A549 (cell line): ENCODE data around the gene CACNA2D4. TPM values are rescaled to one million over a fixed set of nuclear protein-coding genes. Genes with fewer than 3 reads are reported as not detected.

Source experiments
- ATAC-seq, 2 experiments: fragments of 200-7000 bp in 1 of 2; fragments of >200 bp in 1 of 2; cut with Nextera tagmentation in 1 of 2; cut with Tn5 transposase in 1 of 2; 3 replicates each; pipeline versions ENCODE4 v1.8.0 to v1.9.1; 2018 to 2020; ENCODE audit warnings: mild to moderate bottlenecking in 1 of 2, moderate library complexity in 1 of 2
- CTCF ChIA-PET: fragments of 300-600 bp; sonication (Branson Sonifier 250); formaldehyde crosslinking; extraction: SDS; loops from one replicate; lab custom pipeline; 2021; ENCODE audit warnings: antibody characterized with exemption, inconsistent platforms; lab: Yijun Ruan, JAX
- POLR2A ChIA-PET: fragments of 350-600 bp; formaldehyde crosslinking; extraction: SDS; loops from one replicate; lab custom pipeline; 2021; ENCODE audit warnings: antibody characterized with exemption, inconsistent platforms; lab: Yijun Ruan, JAX
- DNase-seq, 2 experiments: peaks; one replicate each; pipeline versions ENCODE4 v3.0.0 to v3.0.0-alpha.2; 2011 to 2016; ENCODE audit warnings: low read depth in 1 of 2, low spot score in 1 of 2
- FAIRE-seq: peaks from 2 replicates; lab custom pipeline; 2011; peaks lifted over from hg19 to GRCh38; lab: Jason Lieb, UNC
- H3K27ac ChIP-seq, 2 experiments: fragments of >200 bp; sonication (Bioruptor Twin); formaldehyde crosslinking; 3 replicates each; pipeline ENCODE4 v1.5.1; 2016 to 2017
- H3K4me1 ChIP-seq: fragments of >200 bp; sonication (Bioruptor Twin); formaldehyde crosslinking; 3 replicates; pipeline ENCODE4 v1.6.1; 2016
- H3K4me2 ChIP-seq: fragments of >200 bp; sonication (Bioruptor Twin); formaldehyde crosslinking; 3 replicates; pipeline ENCODE4 v1.6.1; 2016
- H3K4me3 ChIP-seq: fragments of >200 bp; sonication (Bioruptor Twin); formaldehyde crosslinking; 3 replicates; pipeline ENCODE4 v1.5.1; 2016
- H3K9me3 ChIP-seq: fragments of >200 bp; sonication (Bioruptor Twin); formaldehyde crosslinking; 3 replicates; pipeline ENCODE4 v1.6.1; 2016
- BHLHE40 ChIP-seq: IDR thresholded peaks from 2 replicates; pipeline ENCODE4 v1.6.1; 2012; ENCODE audit warnings: low read depth, low read length, inconsistent platforms
- CHD4 ChIP-seq: fragments of 200-600 bp; sonication (generic); IDR thresholded peaks from 2 replicates; pipeline ENCODE4 v1.6.1; 2016; ENCODE audit warnings: antibody characterized with exemption, mild to moderate bottlenecking, borderline replicate concordance
- EHF ChIP-seq: fragments of 250-450 bp; sonication (Bioruptor Pico); IDR thresholded peaks from 2 replicates; pipeline ENCODE4 v1.5.0; 2020; ENCODE audit warnings: mild to moderate bottlenecking
- EHMT2 ChIP-seq: fragments of 200-600 bp; sonication (generic); IDR thresholded peaks from 2 replicates; pipeline ENCODE4 v1.6.1; 2016; ENCODE audit warnings: antibody characterized with exemption, low read depth, mild to moderate bottlenecking, moderate library complexity
- HDAC2 ChIP-seq: fragments of 200-600 bp; sonication (generic); IDR thresholded peaks from 2 replicates; pipeline ENCODE4 v1.6.1; 2016
- HEYL ChIP-seq: fragments of 250-450 bp; sonication (Bioruptor Pico); IDR thresholded peaks from 2 replicates; pipeline ENCODE4 v1.8.0; 2021; ENCODE audit warnings: mild to moderate bottlenecking, moderate library complexity
- MYC ChIP-seq: IDR thresholded peaks from 2 replicates; pipeline ENCODE4 v1.6.1; 2012; ENCODE audit warnings: mild to moderate bottlenecking, inconsistent platforms, low read length, improper control_type of control experiment, borderline replicate concordance
- PBX3 ChIP-seq: IDR thresholded peaks from 2 replicates; pipeline ENCODE4 v1.6.1; 2012
- PHF8 ChIP-seq: fragments of 200-600 bp; sonication (generic); IDR thresholded peaks from 2 replicates; pipeline ENCODE4 v1.6.1; 2016; ENCODE audit warnings: low read depth, mild to moderate bottlenecking, antibody characterized with exemption, moderate library complexity, borderline replicate concordance
- POLR2A ChIP-seq: IDR thresholded peaks from 2 replicates; pipeline ENCODE4 v1.6.1; 2012; ENCODE audit warnings: mild to moderate bottlenecking, low read length
- RARB ChIP-seq: fragments of 250-450 bp; sonication (Bioruptor Pico); IDR thresholded peaks from 2 replicates; pipeline ENCODE4 v1.8.0; 2021; ENCODE audit warnings: mild to moderate bottlenecking, moderate library complexity
- RCOR1 ChIP-seq: fragments of 150-350 bp; IDR thresholded peaks from 2 replicates; pipeline ENCODE4 v1.6.1; 2014; ENCODE audit warnings: antibody characterized with exemption, low read length, low read depth
- RFX5 ChIP-seq: fragments of 450-650 bp; IDR thresholded peaks from 2 replicates; pipeline ENCODE4 v1.7.1; 2014; ENCODE audit warnings: antibody characterized with exemption, mild to moderate bottlenecking, moderate library complexity
- RNF2 ChIP-seq: fragments of 200-600 bp; sonication (generic); IDR thresholded peaks from 2 replicates; pipeline ENCODE4 v1.6.1; 2016; ENCODE audit warnings: low read depth, mild to moderate bottlenecking, antibody characterized with exemption, moderate library complexity, borderline replicate concordance
- TFCP2L1 ChIP-seq: fragments of 250-450 bp; sonication (Bioruptor Pico); IDR thresholded peaks from 2 replicates; pipeline ENCODE4 v1.5.0; 2021; ENCODE audit warnings: mild to moderate bottlenecking
- ZC3H11A ChIP-seq: fragments of 450-650 bp; IDR thresholded peaks from 2 replicates; pipeline ENCODE4 v1.6.1; 2014; ENCODE audit warnings: antibody characterized with exemption, mild to moderate bottlenecking
- ZFP36 ChIP-seq: fragments of 450-650 bp; IDR thresholded peaks from 2 replicates; pipeline ENCODE4 v1.6.1; 2014; ENCODE audit warnings: borderline replicate concordance; ENCODE audit not compliant: partially characterized antibody
- WGBS: methylation state at CpG from one replicate; pipeline ENCODE4 v1.1.6; 2017; ENCODE audit errors: missing lambda C conversion rate; 5-methylcytosine and 5-hydroxymethylcytosine counted together
- polyA plus RNA-seq, 4 experiments: library from polyadenylated mRNA; depleted of rRNA in 3 of 4; stranded (reverse); fragments of >200 nt; fragmentation: RNase III in 1 of 4; extraction: RNeasy Plus Mini Kit Qiagen cat#74134 plus additional on column Dnase treatment in 1 of 4; gene quantifications; 2 replicates in 3 of 4; 3 replicates in 1 of 4; pipeline ENCODE4 v1.2.3, GENCODE V29; 2011 to 2017
- TF ChIP-seq, protein P1 (sequence below): fragments of 250-450 bp; sonication (Bioruptor Pico); IDR thresholded peaks from 2 replicates; pipeline ENCODE4 v1.5.0; 2021; ENCODE audit warnings: mild to moderate bottlenecking, moderate library complexity, borderline replicate concordance
- TF ChIP-seq, protein P2 (sequence below): fragments of 250-450 bp; sonication (Bioruptor Pico); IDR thresholded peaks from 2 replicates; pipeline ENCODE4 v1.5.0; 2020; ENCODE audit warnings: low read depth, mild to moderate bottlenecking, moderate library complexity
- TF ChIP-seq, protein P3 (sequence below): fragments of 450-650 bp; IDR thresholded peaks from 2 replicates; pipeline ENCODE4 v1.6.1; 2014; ENCODE audit warnings: antibody characterized with exemption
- TF ChIP-seq, protein P4 (sequence below): fragments of >200 bp; sonication (Bioruptor Twin); formaldehyde crosslinking; IDR thresholded peaks from 3 replicates; pipeline ENCODE4 v1.5.1; 2016
- TF ChIP-seq, protein P5 (sequence below): fragments of 200-600 bp; sonication (generic); IDR thresholded peaks from 2 replicates; pipeline ENCODE4 v1.6.1; 2016; ENCODE audit warnings: antibody characterized with exemption, mild to moderate bottlenecking, moderate library complexity

The CACNA2D4 gene
- polyA plus RNA-seq, 2 of the 4 experiments (the other 2 are of a cell fraction), result not detected

DNA sequence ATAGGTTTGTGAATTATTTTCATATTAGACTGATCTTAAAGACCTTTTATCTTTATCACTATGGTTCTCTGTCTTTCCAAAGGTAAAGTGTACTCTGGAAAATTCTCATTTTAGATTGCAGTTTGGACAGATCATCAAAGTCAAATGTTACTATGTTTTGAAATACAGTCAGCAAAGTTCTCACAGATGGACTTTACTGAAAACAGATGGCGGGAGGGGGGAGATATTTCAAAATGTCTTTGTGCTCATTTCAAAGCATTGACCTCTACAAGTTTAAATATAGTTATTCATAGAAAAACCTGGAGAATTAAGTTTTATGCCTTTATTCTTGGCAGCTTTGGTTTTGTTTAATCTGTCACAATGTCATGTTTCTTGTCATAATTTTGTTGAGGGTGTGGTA is 149.8 kb downstream of the CACNA2D4 start:
- Histone ChIP-seq H3K4me1 (peaks cover 44% of the 10 kb centered on the region), H3K27ac (no peak overlapping the region), H3K9me3 (no peaks in the 10 kb centered on the region), H3K4me3 (no peak overlapping the region), H3K4me2 (no peak overlapping the region)
- ATAC-seq (no peak), FAIRE-seq (no peak), DNase-seq (no peak)
- TF ChIP-seq CHD4 (no peak), TFCP2L1 (no peak), RNF2 (no peak), POLR2A (no peak), RFX5 (no peak), RCOR1 (no peak), ZFP36 (no peak), HDAC2 (no peak), RARB (no peak), HEYL (no peak), PHF8 (no peak), MYC (no peak), EHF (no peak), EHMT2 (no peak), BHLHE40 (no peak)
- TF ChIP-seq, protein P1, sequence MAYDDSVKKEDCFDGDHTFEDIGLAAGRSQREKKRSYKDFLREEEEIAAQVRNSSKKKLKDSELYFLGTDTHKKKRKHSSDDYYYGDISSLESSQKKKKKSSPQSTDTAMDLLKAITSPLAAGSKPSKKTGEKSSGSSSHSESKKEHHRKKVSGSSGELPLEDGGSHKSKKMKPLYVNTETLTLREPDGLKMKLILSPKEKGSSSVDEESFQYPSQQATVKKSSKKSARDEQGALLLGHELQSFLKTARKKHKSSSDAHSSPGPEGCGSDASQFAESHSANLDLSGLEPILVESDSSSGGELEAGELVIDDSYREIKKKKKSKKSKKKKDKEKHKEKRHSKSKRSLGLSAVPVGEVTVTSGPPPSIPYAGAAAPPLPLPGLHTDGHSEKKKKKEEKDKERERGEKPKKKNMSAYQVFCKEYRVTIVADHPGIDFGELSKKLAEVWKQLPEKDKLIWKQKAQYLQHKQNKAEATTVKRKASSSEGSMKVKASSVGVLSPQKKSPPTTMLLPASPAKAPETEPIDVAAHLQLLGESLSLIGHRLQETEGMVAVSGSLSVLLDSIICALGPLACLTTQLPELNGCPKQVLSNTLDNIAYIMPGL (CRISPR knock-in tag), result no peak
- TF ChIP-seq, protein P2, sequence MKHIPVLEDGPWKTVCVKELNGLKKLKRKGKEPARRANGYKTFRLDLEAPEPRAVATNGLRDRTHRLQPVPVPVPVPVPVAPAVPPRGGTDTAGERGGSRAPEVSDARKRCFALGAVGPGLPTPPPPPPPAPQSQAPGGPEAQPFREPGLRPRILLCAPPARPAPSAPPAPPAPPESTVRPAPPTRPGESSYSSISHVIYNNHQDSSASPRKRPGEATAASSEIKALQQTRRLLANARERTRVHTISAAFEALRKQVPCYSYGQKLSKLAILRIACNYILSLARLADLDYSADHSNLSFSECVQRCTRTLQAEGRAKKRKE (CRISPR knock-in tag), result no peak
- TF ChIP-seq, protein P3, sequence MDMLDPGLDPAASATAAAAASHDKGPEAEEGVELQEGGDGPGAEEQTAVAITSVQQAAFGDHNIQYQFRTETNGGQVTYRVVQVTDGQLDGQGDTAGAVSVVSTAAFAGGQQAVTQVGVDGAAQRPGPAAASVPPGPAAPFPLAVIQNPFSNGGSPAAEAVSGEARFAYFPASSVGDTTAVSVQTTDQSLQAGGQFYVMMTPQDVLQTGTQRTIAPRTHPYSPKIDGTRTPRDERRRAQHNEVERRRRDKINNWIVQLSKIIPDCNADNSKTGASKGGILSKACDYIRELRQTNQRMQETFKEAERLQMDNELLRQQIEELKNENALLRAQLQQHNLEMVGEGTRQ, result no peak
- CTCF ChIA-PET, result interaction anchor here (1.3 to 4.9 kb wide), 2 partner anchors 22 to 27 kb away, joined by 4 to 24 read pairs; no protein-coding TSS in a partner anchor
- WGBS, result 95% methylated on average over 1 of the region's 1 CpG
- POLR2A ChIA-PET, result no interaction called here

DNA sequence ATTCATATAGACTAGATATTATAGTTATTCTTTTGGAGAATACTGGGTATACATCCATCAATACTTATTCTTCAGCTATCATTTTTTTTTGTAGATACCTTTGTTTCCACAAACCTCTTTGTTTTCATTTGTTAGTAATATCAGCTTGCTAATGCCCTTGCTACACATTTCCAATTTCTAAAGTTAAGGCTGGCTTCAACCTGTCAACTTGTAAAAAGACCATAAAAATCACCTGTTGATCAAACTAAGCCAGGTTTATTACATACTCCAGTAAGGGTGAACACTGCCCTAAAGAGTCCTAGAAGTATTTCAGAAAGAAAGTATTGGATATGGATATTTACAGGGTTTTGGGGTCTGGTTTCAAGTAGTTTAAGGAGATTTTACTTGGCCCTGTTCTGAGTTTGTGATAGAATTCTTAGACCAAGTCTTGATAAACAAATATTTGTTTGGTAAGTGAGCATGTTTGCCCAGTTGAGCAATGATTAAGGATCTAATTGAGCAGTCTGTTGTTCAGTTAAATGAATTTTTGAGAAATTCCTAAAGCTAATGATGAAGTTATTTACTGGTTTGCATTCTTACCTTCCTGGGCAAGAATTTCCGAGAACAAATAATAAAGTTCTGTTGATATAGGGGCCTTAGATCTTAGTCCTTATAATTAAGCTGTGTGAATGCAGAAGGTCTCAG is 150.9 kb downstream of the CACNA2D4 start:
- Histone ChIP-seq H3K4me2 (peak overlapping the region; percentile 22; the same call in 1 of the 3 replicates), H3K27ac (no peak overlapping the region), H3K4me1 (peaks cover 44% of the 10 kb centered on the region), H3K9me3 (no peaks in the 10 kb centered on the region), H3K4me3 (no peak overlapping the region)
- CTCF ChIA-PET, result interaction anchor here (0.6 to 4.9 kb wide), 8 partner anchors 16 to 540 kb away, joined by 3 to 24 read pairs (median 3); no protein-coding TSS in a partner anchor
- POLR2A ChIA-PET, result interaction anchor here (0.5 kb wide), 1 partner anchor 9 kb away, joined by 3 read pairs; no protein-coding TSS in a partner anchor
- TF ChIP-seq, protein P4, sequence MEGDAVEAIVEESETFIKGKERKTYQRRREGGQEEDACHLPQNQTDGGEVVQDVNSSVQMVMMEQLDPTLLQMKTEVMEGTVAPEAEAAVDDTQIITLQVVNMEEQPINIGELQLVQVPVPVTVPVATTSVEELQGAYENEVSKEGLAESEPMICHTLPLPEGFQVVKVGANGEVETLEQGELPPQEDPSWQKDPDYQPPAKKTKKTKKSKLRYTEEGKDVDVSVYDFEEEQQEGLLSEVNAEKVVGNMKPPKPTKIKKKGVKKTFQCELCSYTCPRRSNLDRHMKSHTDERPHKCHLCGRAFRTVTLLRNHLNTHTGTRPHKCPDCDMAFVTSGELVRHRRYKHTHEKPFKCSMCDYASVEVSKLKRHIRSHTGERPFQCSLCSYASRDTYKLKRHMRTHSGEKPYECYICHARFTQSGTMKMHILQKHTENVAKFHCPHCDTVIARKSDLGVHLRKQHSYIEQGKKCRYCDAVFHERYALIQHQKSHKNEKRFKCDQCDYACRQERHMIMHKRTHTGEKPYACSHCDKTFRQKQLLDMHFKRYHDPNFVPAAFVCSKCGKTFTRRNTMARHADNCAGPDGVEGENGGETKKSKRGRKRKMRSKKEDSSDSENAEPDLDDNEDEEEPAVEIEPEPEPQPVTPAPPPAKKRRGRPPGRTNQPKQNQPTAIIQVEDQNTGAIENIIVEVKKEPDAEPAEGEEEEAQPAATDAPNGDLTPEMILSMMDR, result no peak
- TF ChIP-seq, protein P1 (CRISPR knock-in tag), result no peak
- TF ChIP-seq ZC3H11A (no peak), PBX3 (no peak)
- TF ChIP-seq, protein P5, sequence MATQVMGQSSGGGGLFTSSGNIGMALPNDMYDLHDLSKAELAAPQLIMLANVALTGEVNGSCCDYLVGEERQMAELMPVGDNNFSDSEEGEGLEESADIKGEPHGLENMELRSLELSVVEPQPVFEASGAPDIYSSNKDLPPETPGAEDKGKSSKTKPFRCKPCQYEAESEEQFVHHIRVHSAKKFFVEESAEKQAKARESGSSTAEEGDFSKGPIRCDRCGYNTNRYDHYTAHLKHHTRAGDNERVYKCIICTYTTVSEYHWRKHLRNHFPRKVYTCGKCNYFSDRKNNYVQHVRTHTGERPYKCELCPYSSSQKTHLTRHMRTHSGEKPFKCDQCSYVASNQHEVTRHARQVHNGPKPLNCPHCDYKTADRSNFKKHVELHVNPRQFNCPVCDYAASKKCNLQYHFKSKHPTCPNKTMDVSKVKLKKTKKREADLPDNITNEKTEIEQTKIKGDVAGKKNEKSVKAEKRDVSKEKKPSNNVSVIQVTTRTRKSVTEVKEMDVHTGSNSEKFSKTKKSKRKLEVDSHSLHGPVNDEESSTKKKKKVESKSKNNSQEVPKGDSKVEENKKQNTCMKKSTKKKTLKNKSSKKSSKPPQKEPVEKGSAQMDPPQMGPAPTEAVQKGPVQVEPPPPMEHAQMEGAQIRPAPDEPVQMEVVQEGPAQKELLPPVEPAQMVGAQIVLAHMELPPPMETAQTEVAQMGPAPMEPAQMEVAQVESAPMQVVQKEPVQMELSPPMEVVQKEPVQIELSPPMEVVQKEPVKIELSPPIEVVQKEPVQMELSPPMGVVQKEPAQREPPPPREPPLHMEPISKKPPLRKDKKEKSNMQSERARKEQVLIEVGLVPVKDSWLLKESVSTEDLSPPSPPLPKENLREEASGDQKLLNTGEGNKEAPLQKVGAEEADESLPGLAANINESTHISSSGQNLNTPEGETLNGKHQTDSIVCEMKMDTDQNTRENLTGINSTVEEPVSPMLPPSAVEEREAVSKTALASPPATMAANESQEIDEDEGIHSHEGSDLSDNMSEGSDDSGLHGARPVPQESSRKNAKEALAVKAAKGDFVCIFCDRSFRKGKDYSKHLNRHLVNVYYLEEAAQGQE, result no peak
- WGBS, result 85% methylated on average over 1 of the region's 1 CpG
- ATAC-seq (no peak), FAIRE-seq (peak; percentile 49), DNase-seq (no peak)
